Activated naive CD4-positive, alpha-beta T cell treated with Interleukin-2 at 50 U/mL for 16 hours (primary cell): ENCODE results near the gene DNAJB6.

Source experiments
- DNase-seq: peaks from one replicate; pipeline ENCODE4 v3.0.0-alpha.2; 2020

DNAJB6 gene

GRCh38 chr7:157371296-157371695, 34.5 kb downstream of the DNAJB6 start:
- no peak for DNase-seq

GRCh38 chr7:157372300-157373232, 35.8 kb downstream of the DNAJB6 start:
- DNase-seq: no peak

- no peak for DNase-seq
Measured at GRCh38 chr7:157373493-157373892, 36.7 kb downstream of the DNAJB6 start.

GRCh38 chr7:157375410-157375809, 38.6 kb downstream of the DNAJB6 start:
- DNase-seq: no peak

- no peak for DNase-seq
Measured at GRCh38 chr7:157377436-157378124, 40.8 kb downstream of the DNAJB6 start.

GRCh38 chr7:157378390-157378789, 41.6 kb downstream of the DNAJB6 start:
- DNase-seq: no peak

- DNase-seq: no peak
Measured at GRCh38 chr7:157379493-157379892, 42.7 kb downstream of the DNAJB6 start.

GRCh38 chr7:157380416-157380815, 43.6 kb downstream of the DNAJB6 start:
- no peak for DNase-seq

GRCh38 chr7:157383868-157384267, 47.1 kb downstream of the DNAJB6 start:
- DNase-seq: no peak

- DNase-seq: no peak
Measured at GRCh38 chr7:157384301-157384700, 47.5 kb downstream of the DNAJB6 start.

GRCh38 chr7:157386979-157387800, 50.4 kb downstream of the DNAJB6 start:
- peak; percentile 87 for DNase-seq

- no peak for DNase-seq
Measured at GRCh38 chr7:157388301-157388700, 51.5 kb downstream of the DNAJB6 start.

GRCh38 chr7:157389951-157390730, 53.3 kb downstream of the DNAJB6 start:
- peak; percentile 13 for DNase-seq

GRCh38 chr7:157391036-157391710, 54.4 kb downstream of the DNAJB6 start:
- no peak for DNase-seq

- DNase-seq: no peak
Measured at GRCh38 chr7:157392256-157393037, 55.6 kb downstream of the DNAJB6 start.

- DNase-seq: no peak
Measured at GRCh38 chr7:157394246-157395191, 57.7 kb downstream of the DNAJB6 start.

GRCh38 chr7:157395206-157395605, 58.4 kb downstream of the DNAJB6 start:
- DNase-seq: no peak

GRCh38 chr7:157396316-157397035, 59.7 kb downstream of the DNAJB6 start:
- no peak for DNase-seq
